Trophoblast cell (in vitro differentiated cells and primary cell): ENCODE measurements around the gene TWIST2.
A peak's percentile ranks its signal among the peaks of the same experiment; 100 is the strongest.

ENCODE experiments used
- DNase-seq, 2 donors: peaks; one replicate each; pipeline ENCODE4 v3.0.0-alpha.2; 2016
- H2AFZ ChIP-seq: 2 replicates; pipeline ENCODE4 v1.6.1; 2013; ENCODE audit warnings: low read length, moderate library complexity, mild to moderate bottlenecking; ENCODE audit not compliant: insufficient read depth, poor library complexity
- H2AK5ac ChIP-seq: 2 replicates; pipeline ENCODE4 v1.6.1; 2013; ENCODE audit warnings: mild to moderate bottlenecking, low read length
- H2BK120ac ChIP-seq: 2 replicates; pipeline ENCODE4 v1.6.1; 2013; ENCODE audit warnings: low read length, mild to moderate bottlenecking, moderate library complexity; ENCODE audit not compliant: insufficient read depth, poor library complexity
- H2BK12ac ChIP-seq: 2 replicates; pipeline ENCODE4 v1.6.1; 2013; ENCODE audit warnings: mild to moderate bottlenecking, low read length, moderate library complexity
- H2BK5ac ChIP-seq: 2 replicates; pipeline ENCODE4 v1.6.1; 2013; ENCODE audit warnings: low read length, low read depth, moderate library complexity, mild to moderate bottlenecking; ENCODE audit not compliant: poor library complexity
- H3K14ac ChIP-seq: 2 replicates; pipeline ENCODE4 v1.6.1; 2013; ENCODE audit warnings: mild to moderate bottlenecking, low read length
- H3K18ac ChIP-seq: 2 replicates; pipeline ENCODE4 v1.6.1; 2013; ENCODE audit warnings: mild to moderate bottlenecking, low read length
- H3K23ac ChIP-seq: 2 replicates; pipeline ENCODE4 v1.6.1; 2013; ENCODE audit warnings: low read length
- H3K27ac ChIP-seq: 2 replicates; pipeline ENCODE4 v1.5.1; 2013; ENCODE audit warnings: low read depth, mild to moderate bottlenecking, inconsistent platforms, low read length, moderate library complexity
- H3K27me3 ChIP-seq: 2 replicates; pipeline ENCODE4 v1.6.1; 2013; ENCODE audit warnings: inconsistent platforms, mild to moderate bottlenecking, low read length, moderate library complexity; ENCODE audit not compliant: insufficient read depth
- H3K36me3 ChIP-seq, 2 experiments: 1 replicate in 1 of 2; 2 replicates in 1 of 2; pipeline ENCODE4 v1.6.1; 2013; ENCODE audit warnings: low read length in 2 of 2, mild to moderate bottlenecking in 2 of 2, moderate library complexity in 1 of 2; ENCODE audit not compliant: insufficient read depth in 2 of 2, control insufficient read depth in 1 of 2
- H3K4ac ChIP-seq: 2 replicates; pipeline ENCODE4 v1.6.1; 2013; ENCODE audit warnings: low read depth, mild to moderate bottlenecking, low read length, moderate library complexity
- H3K4me1 ChIP-seq, 2 experiments: 1 replicate in 1 of 2; 2 replicates in 1 of 2; pipeline ENCODE4 v1.6.1; 2013; ENCODE audit warnings: low read length in 2 of 2, mild to moderate bottlenecking in 2 of 2, moderate library complexity in 1 of 2; ENCODE audit not compliant: insufficient read depth in 2 of 2, control insufficient read depth in 1 of 2
- H3K4me2 ChIP-seq: 2 replicates; pipeline ENCODE4 v1.6.1; 2013; ENCODE audit warnings: inconsistent platforms, mild to moderate bottlenecking, low read length, moderate library complexity
- H3K4me3 ChIP-seq: 2 replicates; pipeline ENCODE4 v1.5.1; 2013; ENCODE audit warnings: mild to moderate bottlenecking, low read depth, low read length, inconsistent platforms
- H3K79me1 ChIP-seq: one replicate; pipeline ENCODE4 v1.6.1; 2013; ENCODE audit warnings: low read length
- H3K79me2 ChIP-seq: 2 replicates; pipeline ENCODE4 v1.6.1; 2013; ENCODE audit warnings: low read length, mild to moderate bottlenecking; ENCODE audit not compliant: control insufficient read depth, insufficient read depth, poor library complexity
- H3K9ac ChIP-seq: 2 replicates; pipeline ENCODE4 v1.6.1; 2013; ENCODE audit warnings: mild to moderate bottlenecking, low read length
- H3K9me3 ChIP-seq: 2 replicates; pipeline ENCODE4 v1.6.1; 2013; ENCODE audit warnings: low read depth, mild to moderate bottlenecking, control low read depth, inconsistent platforms, low read length; ENCODE audit not compliant: insufficient read depth
- H4K12ac ChIP-seq: 2 replicates; pipeline ENCODE4 v1.6.1; 2013; ENCODE audit warnings: low read depth, mild to moderate bottlenecking, low read length, moderate library complexity
- H4K8ac ChIP-seq: 2 replicates; pipeline ENCODE4 v1.6.1; 2013; ENCODE audit warnings: low read depth, mild to moderate bottlenecking, low read length, moderate library complexity
- H4K91ac ChIP-seq: one replicate; pipeline ENCODE4 v1.6.1; 2013; ENCODE audit warnings: low read depth, mild to moderate bottlenecking, low read length, moderate library complexity
- WGBS: extraction: QIAGEN DNeasy Blood & Tissue Kit; methylation state at CpG from one replicate; pipeline ENCODE4 v1.1.7; 2013; ENCODE audit warnings: missing lambda C conversion rate; ENCODE audit not compliant: insufficient read length, insufficient coverage; ENCODE audit errors: extremely low coverage; 5-methylcytosine and 5-hydroxymethylcytosine counted together

TWIST2 gene

GRCh38 chr2:238942080-238942725 lies 94.3 kb downstream of the TWIST2 start:
- Histone ChIP-seq H2BK5ac (no peak overlapping the region), H2AK5ac (no peak overlapping the region), H3K9ac (no peak overlapping the region), H3K36me3 (no peaks in the 10 kb centered on the region), H3K27me3 (no peaks in the 10 kb centered on the region), H3K23ac (no peak overlapping the region), H4K12ac (no peak overlapping the region), H3K4ac (no peak overlapping the region), H3K14ac (no peak overlapping the region), H3K79me2 (no peaks in the 10 kb centered on the region), H3K27ac (no peak overlapping the region), H3K9me3 (peaks cover 13% of the 10 kb centered on the region), H4K8ac (no peak overlapping the region), H3K18ac (no peak overlapping the region), H2BK120ac (no peak overlapping the region), H3K4me3 (no peak overlapping the region), H3K4me2 (no peak overlapping the region), H4K91ac (no peak overlapping the region), H3K79me1 (no peaks in the 10 kb centered on the region), H2AFZ (no peak overlapping the region), H2BK12ac (no peak overlapping the region), H3K4me1 (no peaks in the 10 kb centered on the region)
- WGBS: no CpG with 5 or more reads among the region's 19 CpGs
- DNase-seq: no peak

GRCh38 chr2:238942726-238943300 lies 94.9 kb downstream of the TWIST2 start:
- Histone ChIP-seq H3K14ac (no peak overlapping the region), H3K36me3 (no peaks in the 10 kb centered on the region), H4K91ac (no peak overlapping the region), H3K27me3 (no peaks in the 10 kb centered on the region), H3K79me2 (no peaks in the 10 kb centered on the region), H3K18ac (no peak overlapping the region), H3K79me1 (no peaks in the 10 kb centered on the region), H3K4me1 (no peaks in the 10 kb centered on the region), H3K9me3 (peaks cover 13% of the 10 kb centered on the region), H4K12ac (no peak overlapping the region), H3K27ac (no peak overlapping the region), H3K23ac (no peak overlapping the region), H2BK12ac (no peak overlapping the region), H3K9ac (no peak overlapping the region), H2AFZ (no peak overlapping the region), H3K4me3 (no peak overlapping the region), H3K4ac (no peak overlapping the region), H4K8ac (no peak overlapping the region), H3K4me2 (no peak overlapping the region), H2AK5ac (no peak overlapping the region), H2BK5ac (no peak overlapping the region), H2BK120ac (no peak overlapping the region)
- WGBS: no CpG with 5 or more reads among the region's 13 CpGs
- DNase-seq: no peak

GRCh38 chr2:238943338-238944067 lies 95.6 kb downstream of the TWIST2 start:
- no peak overlapping the region for H3K18ac ChIP-seq
- H2BK5ac ChIP-seq: no peak overlapping the region
- H4K8ac ChIP-seq: no peak overlapping the region
- H4K91ac ChIP-seq: no peak overlapping the region
- H3K27me3 ChIP-seq: no peaks in the 10 kb centered on the region
- H3K4me1 ChIP-seq: no peaks in the 10 kb centered on the region
- H3K9me3 ChIP-seq: peaks cover 10% of the 10 kb centered on the region
- H3K79me1 ChIP-seq: no peaks in the 10 kb centered on the region
- H3K14ac ChIP-seq: no peak overlapping the region
- no peak overlapping the region for H3K23ac ChIP-seq
- no peak overlapping the region for H4K12ac ChIP-seq
- no peak overlapping the region for H2BK12ac ChIP-seq
- WGBS: no CpG with 5 or more reads among the region's 14 CpGs
- no peaks in the 10 kb centered on the region for H3K79me2 ChIP-seq
- no peak overlapping the region for H2AK5ac ChIP-seq
- no peak overlapping the region for H3K9ac ChIP-seq
- no peak overlapping the region for H2BK120ac ChIP-seq
- no peak for DNase-seq
- no peak overlapping the region for H2AFZ ChIP-seq
- no peak overlapping the region for H3K4me3 ChIP-seq
- H3K27ac ChIP-seq: no peak overlapping the region
- no peak overlapping the region for H3K4ac ChIP-seq
- H3K4me2 ChIP-seq: no peak overlapping the region
- H3K36me3 ChIP-seq: no peaks in the 10 kb centered on the region

GRCh38 chr2:238945433-238946150 lies 97.7 kb downstream of the TWIST2 start:
- no CpG with 5 or more reads among the region's 5 CpGs for WGBS

More at GRCh38 chr2:238945433-238946150, 97.7 kb downstream of the TWIST2 start:
- H3K18ac ChIP-seq: no peak overlapping the region
- H3K9ac ChIP-seq: no peak overlapping the region
- no peak overlapping the region for H2AFZ ChIP-seq
- no peaks in the 10 kb centered on the region for H3K36me3 ChIP-seq
- no peak overlapping the region for H3K4me2 ChIP-seq
- H3K27ac ChIP-seq: no peak overlapping the region
- no peaks in the 10 kb centered on the region for H3K4me1 ChIP-seq
- no peak overlapping the region for H3K14ac ChIP-seq
- H3K4me3 ChIP-seq: no peak overlapping the region
- H2AK5ac ChIP-seq: no peak overlapping the region
- H3K79me1 ChIP-seq: no peaks in the 10 kb centered on the region
- no peak overlapping the region for H4K8ac ChIP-seq
- H2BK5ac ChIP-seq: no peak overlapping the region
- no peaks in the 10 kb centered on the region for H3K27me3 ChIP-seq
- H4K91ac ChIP-seq: no peak overlapping the region
- H3K4ac ChIP-seq: no peak overlapping the region
- no peak overlapping the region for H2BK120ac ChIP-seq
- peak; percentile 45 to 67 for DNase-seq
- H3K23ac ChIP-seq: no peak overlapping the region
- no peak overlapping the region for H4K12ac ChIP-seq
- peaks cover 2% of the 10 kb centered on the region for H3K9me3 ChIP-seq
- H2BK12ac ChIP-seq: no peak overlapping the region
- H3K79me2 ChIP-seq: no peaks in the 10 kb centered on the region
